K562 (cell line): ENCODE measurements around the gene PRICKLE4. TPM values are rescaled to one million over a fixed set of nuclear protein-coding genes. Genes with fewer than 3 reads are reported as not detected.
A peak's percentile ranks its signal among the peaks of the same experiment; 100 is the strongest.

Experiments used
- ATF4 ChIP-seq: fragments of 450-650 bp; formaldehyde crosslinking; IDR thresholded peaks from 2 replicates; pipeline ENCODE4 v1.4.0; 2022; ENCODE audit warnings: mild to moderate bottlenecking, moderate library complexity
- BRF2 ChIP-seq: IDR thresholded peaks from 3 replicates; pipeline ENCODE4 v1.6.1; 2011; ENCODE audit warnings: borderline replicate concordance, mild to moderate bottlenecking; ENCODE audit not compliant: insufficient read length, insufficient read depth
- CHCHD3 ChIP-seq: fragments of 250-450 bp; sonication (Bioruptor Pico); IDR thresholded peaks from 2 replicates; pipeline ENCODE4 v2.1.2; 2022; ENCODE audit warnings: mild to moderate bottlenecking
- FOXP1 ChIP-seq: sonication (generic); formaldehyde crosslinking; IDR thresholded peaks from 2 replicates; pipeline ENCODE4 v1.8.0; 2022; ENCODE audit warnings: mild to moderate bottlenecking, missing genetic modification reagents
- MAFG ChIP-seq: fragments of 450-650 bp; conservative IDR thresholded peaks from 2 replicates; pipeline ENCODE4 v1.6.1; 2016; ENCODE audit warnings: missing genetic modification characterization, missing compliant biosample characterization
- MAX ChIP-seq: sonication (generic); formaldehyde crosslinking; IDR thresholded peaks from 2 replicates; pipeline ENCODE4 v1.9.0; 2022; ENCODE audit warnings: mild to moderate bottlenecking, missing genetic modification reagents
- PHB2 ChIP-seq: fragments of 450-650 bp; IDR thresholded peaks from 2 replicates; pipeline ENCODE4 v1.6.1; 2017; ENCODE audit warnings: low read depth
- RCOR1 ChIP-seq, 2 experiments: IDR thresholded peaks; 2 replicates each; pipeline ENCODE4 v1.6.1; 2012; ENCODE audit warnings: low read depth in 2 of 2, low read length in 2 of 2, borderline replicate concordance in 1 of 2, improper control_type of control experiment in 1 of 2
- RFX1 ChIP-seq: fragments of 450-650 bp; IDR thresholded peaks from 2 replicates; pipeline ENCODE4 v1.6.1; 2016; ENCODE audit warnings: mild to moderate bottlenecking, moderate library complexity
- SAP30 ChIP-seq: fragments of 200-600 bp; sonication (generic); IDR thresholded peaks from 2 replicates; pipeline ENCODE4 v1.6.1; 2012; ENCODE audit warnings: borderline replicate concordance, low read depth, mild to moderate bottlenecking, moderate library complexity, low read length, control low read depth, inconsistent platforms; ENCODE audit not compliant: insufficient read depth, poor library complexity, severe bottlenecking
- YY1 ChIP-seq, 3 experiments: IDR thresholded peaks; 2 replicates each; pipeline ENCODE4 v1.6.1; 2011; ENCODE audit warnings: low read length in 2 of 3, mild to moderate bottlenecking in 2 of 3, moderate library complexity in 2 of 3, borderline replicate concordance in 1 of 3, control low read depth in 1 of 3, low read depth in 1 of 3; ENCODE audit not compliant: insufficient read depth in 3 of 3, insufficient replicate concordance in 2 of 3, control insufficient read depth in 1 of 3, insufficient read length in 1 of 3; ENCODE audit errors: extremely low read depth in 1 of 3
- ZBTB1 ChIP-seq: sonication (generic); formaldehyde crosslinking; IDR thresholded peaks from 2 replicates; pipeline ENCODE4 v1.8.1; 2023; ENCODE audit warnings: missing genetic modification reagents, low read depth, mild to moderate bottlenecking, borderline replicate concordance
- ZBTB17 ChIP-seq: fragments of 450-650 bp; formaldehyde crosslinking; IDR thresholded peaks from 2 replicates; pipeline ENCODE4 v1.4.0; 2020; ENCODE audit warnings: mild to moderate bottlenecking
- ZMIZ1 ChIP-seq, 2 experiments: fragments of 150-350 bp in 1 of 2; IDR thresholded peaks; 2 replicates each; pipeline ENCODE4 v1.6.1; 2012 to 2016; ENCODE audit warnings: low read depth in 2 of 2, low read length in 2 of 2, mild to moderate bottlenecking in 1 of 2, moderate library complexity in 1 of 2
- ZNF24 ChIP-seq: fragments of 450-650 bp; IDR thresholded peaks from 2 replicates; pipeline ENCODE4 v1.6.1; 2016
- ZNF311 ChIP-seq: fragments of 250-450 bp; sonication (Bioruptor Pico); IDR thresholded peaks from 2 replicates; pipeline ENCODE4 v1.4.0; 2020; ENCODE audit warnings: mild to moderate bottlenecking, moderate library complexity
- ZNF384 ChIP-seq: IDR thresholded peaks from 2 replicates; pipeline ENCODE4 v1.6.1; 2012; ENCODE audit warnings: low read depth, low read length, improper control_type of control experiment
- ZNF511 ChIP-seq: sonication (generic); formaldehyde crosslinking; IDR thresholded peaks from 2 replicates; pipeline ENCODE4 v1.8.0; 2022; ENCODE audit warnings: mild to moderate bottlenecking, missing genetic modification reagents
- polyA plus RNA-seq, 8 experiments: library from polyadenylated mRNA; depleted of rRNA in 4 of 8; stranded (reverse) in 5 of 8; unstranded in 3 of 8; fragments of >200 nt; fragmentation: Nextera tagmentation in 2 of 8; fragmentation: Illumina TruSeq in 1 of 8; extraction: Ambion mirVana in 2 of 8; extraction: Trizol in 1 of 8; gene quantifications; 2 replicates each; pipeline versions ENCODE4 v1.2.1 to v1.2.3, GENCODE V29; 2011 to 2014; ENCODE audit warnings: inconsistent platforms in 1 of 8, missing spikeins in 1 of 8
- total RNA-seq, 7 experiments: library from RNA; depleted of rRNA in 6 of 7; stranded (reverse); fragments of >200 nt in 6 of 7; fragmentation: Illumina TruSeq in 2 of 7; extraction: Trizol in 2 of 7; gene quantifications; 2 replicates each; pipeline versions ENCODE4 v1.2.1 to v1.2.3, GENCODE V29; 2011 to 2021; ENCODE audit warnings: low replicate concordance in 1 of 7

The PRICKLE4 gene
- total and polyA plus RNA-seq, 9 of the 15 experiments (the other 6 are each of a cell fraction or from before 2014, with no cell fraction given), result 0.20 to 0.32 (median 0.27) TPM; not detected in 6

- no peak for TF ChIP-seq ZNF311 (CRISPR knock-in tag)
- TF ChIP-seq MAFG (tag), result no peak
- TF ChIP-seq SAP30, result no peak
- TF ChIP-seq RCOR1 (IDR thresholded peaks at IDR 0.05; ENCODE audit: borderline replicate concordance in 1 of 2, low read depth in 2 of 2, low read length in 2 of 2), result peak in 1 of 2 experiments; percentile 80; a peak in 2 of 4 replicates
- TF ChIP-seq ZNF24, result peak; percentile 44; the same call in 1 of the 2 replicates
- TF ChIP-seq PHB2, result no peak
- 0 out of 2 replicates have a peak, but pooled peaks have one; percentile 57 for TF ChIP-seq ZNF511
- TF ChIP-seq MAX (CRISPR knock-in tag), result peak; percentile 33; the same call in 1 of the 2 replicates
- peak in 1 of 2 experiments; percentile 50; a peak in 1 of 4 replicates for TF ChIP-seq ZMIZ1 (IDR thresholded peaks at IDR 0.05; ENCODE audit: low read depth in 2 of 2, low read length in 2 of 2)
- TF ChIP-seq ZBTB17 (CRISPR knock-in tag), result peak; percentile 60; the same call in 1 of the 2 replicates
- TF ChIP-seq BRF2, result no peak
- TF ChIP-seq CHCHD3, result no peak
- TF ChIP-seq FOXP1 (CRISPR knock-in tag), result no peak
- 0 out of 2 replicates have a peak, but pooled peaks have one; percentile 28 for TF ChIP-seq ZNF384
- peak in 2 of 3 experiments; percentile 59 to 75 for TF ChIP-seq YY1 (IDR thresholded peaks at IDR 0.05; ENCODE audit: borderline replicate concordance in 1 of 3, control insufficient read depth in 1 of 3, extremely low read depth in 1 of 3, insufficient read depth in 3 of 3, insufficient read length in 1 of 3, insufficient replicate concordance in 2 of 3, low read depth in 1 of 3, low read length in 2 of 3)
- 0 out of 2 replicates have a peak, but pooled peaks have one; percentile 31 for TF ChIP-seq ATF4 (CRISPR knock-in tag)
- peak; percentile 66; the same call in 1 of the 2 replicates for TF ChIP-seq ZBTB1
- TF ChIP-seq RFX1, result peak; percentile 86
Measured at GRCh38 chr6:41735427-41736185, 45.0 kb upstream of the PRICKLE4 start, which contains the start of gene TFEB (continued).
